Activated CD4-positive, CD25-positive, alpha-beta regulatory T cell (primary cell): ENCODE measurements around the gene ST8SIA4.

Experiments used
- DNase-seq, 4 experiments: peaks; one replicate each; lab custom pipeline; 2025; lab: John Stamatoyannopoulos, UW

Gene ST8SIA4

DNA sequence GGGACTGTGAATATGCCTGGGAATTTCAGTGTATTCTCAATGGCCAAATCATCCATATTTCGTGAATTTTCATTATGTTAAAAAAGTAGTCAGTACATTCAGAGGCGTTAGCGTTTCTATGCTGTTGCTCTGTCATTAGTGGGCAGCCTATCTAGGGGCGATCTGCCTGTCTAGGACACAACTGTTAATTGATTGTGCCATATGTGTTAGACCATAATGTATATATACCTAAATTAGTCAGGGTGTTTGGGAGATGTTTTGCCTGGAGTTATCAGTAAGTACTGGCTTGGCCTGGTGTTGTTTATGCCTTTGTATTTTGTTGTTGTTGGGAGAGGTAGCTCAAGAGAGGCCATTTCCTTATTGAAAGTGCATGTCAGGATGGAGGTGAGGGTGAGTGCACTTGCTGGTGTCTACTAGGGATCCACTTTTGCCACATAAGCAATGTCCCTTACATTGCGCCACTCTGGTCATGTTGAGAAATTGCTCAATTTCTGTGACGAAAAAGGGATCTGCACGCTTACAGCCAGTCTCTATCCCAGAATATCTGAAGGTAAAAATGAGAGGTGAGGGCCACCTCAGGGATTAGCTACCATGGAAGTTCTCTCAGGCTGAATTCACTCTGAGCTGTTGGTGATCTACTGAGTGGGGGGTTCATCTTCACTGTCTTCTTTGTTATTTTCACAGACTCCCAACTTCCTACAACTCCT is 123.3 kb downstream of the ST8SIA4 start:
- DNase-seq: no peak

DNA sequence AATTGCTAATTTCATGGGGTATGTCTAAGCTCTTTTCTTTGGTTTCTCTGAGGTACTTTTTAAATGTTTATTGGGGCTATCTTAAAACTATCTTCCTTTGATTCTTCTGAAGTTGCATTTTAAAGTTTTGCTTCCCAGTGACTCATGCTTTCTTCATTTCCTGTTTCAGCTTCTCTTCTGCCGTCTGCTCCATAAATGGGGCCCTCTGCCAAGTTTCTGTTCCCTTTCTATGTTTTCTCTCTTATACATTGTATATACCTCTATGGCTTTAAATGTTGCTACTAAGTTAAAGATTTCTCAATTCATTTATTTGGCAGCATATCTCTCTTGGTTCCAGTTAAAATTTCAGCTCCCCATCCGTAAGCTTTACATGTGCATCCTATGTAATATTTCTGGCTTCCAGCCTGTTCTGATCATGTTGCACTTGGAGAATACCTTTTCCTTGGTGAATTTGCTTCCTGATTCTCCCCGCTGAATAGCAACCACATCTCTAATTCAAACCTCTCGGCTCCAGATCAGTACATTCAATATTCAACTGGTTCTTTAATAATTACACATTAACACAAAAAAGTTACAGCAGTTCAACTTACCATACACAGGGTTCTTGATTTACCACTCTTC is 125.3 kb downstream of the ST8SIA4 start:
- DNase-seq: no peak

DNA sequence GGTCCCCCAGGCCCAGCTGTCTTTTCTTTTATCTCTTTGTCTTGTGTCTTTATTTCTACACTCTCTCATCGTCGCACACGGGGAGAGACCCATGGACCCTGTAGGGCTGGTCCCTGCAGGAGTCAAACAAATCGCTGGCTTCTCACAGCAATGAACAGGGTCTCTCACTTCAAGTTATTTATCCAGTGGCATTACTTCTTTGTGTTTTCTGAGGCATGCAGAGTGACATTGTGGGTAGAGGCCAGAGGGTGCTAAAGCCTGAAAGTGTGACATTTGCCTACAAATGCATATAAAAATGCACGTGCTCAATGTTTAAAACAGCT is 127.6 kb downstream of the ST8SIA4 start:
- no peak for DNase-seq

DNA sequence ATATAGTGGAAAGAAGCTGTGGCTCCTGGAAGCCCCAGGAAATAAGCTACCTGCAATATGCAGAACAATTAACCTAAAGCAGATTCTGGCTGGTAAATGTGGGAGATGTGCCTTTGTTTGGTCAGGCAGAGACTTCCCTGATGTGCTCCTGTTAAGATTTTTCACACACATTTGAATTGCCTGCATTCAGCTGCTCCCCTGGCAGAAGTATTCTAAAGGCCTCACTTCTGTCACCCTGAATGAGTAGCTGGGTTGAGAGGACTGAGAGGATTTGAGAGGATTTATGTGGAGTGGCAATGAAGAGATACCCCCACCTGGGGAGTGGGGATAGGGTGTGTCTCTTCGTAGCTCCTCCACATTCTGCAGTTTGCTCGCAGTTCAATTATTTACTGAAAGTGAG is 130.5 kb downstream of the ST8SIA4 start:
- no peak for DNase-seq

DNA sequence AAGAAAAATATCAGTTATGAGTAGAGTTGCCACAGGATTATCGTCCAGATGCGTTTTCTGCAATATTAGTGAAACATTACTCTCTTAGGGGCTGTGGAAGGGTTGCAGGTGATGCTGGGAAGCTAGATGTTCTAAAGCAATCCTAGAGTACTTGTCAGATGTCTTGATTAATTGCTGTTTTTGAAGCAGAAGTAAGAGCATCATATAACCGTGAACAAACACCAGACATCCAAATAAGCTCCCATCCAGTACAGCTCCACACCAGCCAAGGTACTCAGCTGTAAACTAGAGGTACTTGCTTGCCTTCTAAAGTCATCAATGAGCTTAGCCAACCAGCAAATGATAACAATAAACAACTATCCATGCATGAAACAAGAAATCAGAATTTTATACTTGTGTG is 131.1 kb downstream of the ST8SIA4 start:
- no peak for DNase-seq

DNA sequence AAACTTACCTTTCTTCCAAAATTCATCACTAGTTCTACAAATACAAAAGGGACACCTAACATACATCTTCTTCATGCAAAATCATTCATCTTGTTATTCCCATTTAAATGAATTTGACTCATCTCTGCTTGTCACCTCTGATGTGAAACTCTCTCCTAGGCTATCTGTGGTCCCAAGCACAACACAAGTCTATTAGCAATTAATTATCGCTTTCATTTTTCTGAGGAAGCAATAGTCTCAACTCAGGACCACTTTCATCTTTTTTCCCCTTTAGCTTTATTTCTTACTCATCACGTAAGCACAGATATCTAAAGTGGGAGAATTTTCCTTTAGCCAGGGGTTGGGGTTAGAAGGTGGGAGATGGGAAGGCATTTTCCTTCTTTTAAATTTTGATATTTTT is 131.9 kb downstream of the ST8SIA4 start:
- DNase-seq: no peak

DNA sequence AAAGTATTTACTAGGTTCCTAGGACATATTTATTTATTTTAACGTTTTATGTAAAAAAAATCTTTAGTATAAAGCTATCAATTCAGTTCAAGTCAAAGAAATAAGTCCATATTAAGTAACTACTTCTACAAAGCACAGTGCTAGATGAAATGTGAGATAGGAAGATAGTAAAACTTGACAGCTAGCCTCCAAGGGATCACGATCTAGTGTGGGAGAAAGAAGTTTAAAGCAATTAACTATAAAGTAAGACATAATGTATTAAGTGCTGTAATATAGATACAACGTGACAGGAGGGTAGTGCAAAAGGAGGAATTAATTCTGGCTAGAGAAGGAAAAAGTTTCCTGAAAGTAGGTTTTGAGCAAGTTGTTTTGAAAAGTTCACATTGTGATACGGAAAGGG is 134.9 kb downstream of the ST8SIA4 start:
- no peak for DNase-seq

DNA sequence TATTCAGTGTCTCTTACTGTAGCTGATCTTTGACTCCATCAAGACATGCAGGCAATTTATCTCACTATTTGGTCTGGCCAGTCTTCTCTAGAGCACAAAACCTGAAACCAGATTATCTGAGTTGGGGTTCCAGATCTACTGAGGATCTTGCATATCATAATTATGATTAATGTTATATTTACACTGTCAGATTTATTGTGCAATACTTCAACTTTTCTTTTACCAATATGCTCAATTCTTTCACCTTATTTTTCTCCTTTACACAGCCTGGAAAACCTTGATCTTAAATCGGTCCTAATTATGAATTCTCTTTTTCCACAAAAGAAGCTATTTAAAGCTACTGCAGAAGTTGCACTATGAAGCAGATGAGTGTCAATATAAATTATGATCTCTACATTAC is 140.1 kb downstream of the ST8SIA4 start:
- no peak for DNase-seq

DNA sequence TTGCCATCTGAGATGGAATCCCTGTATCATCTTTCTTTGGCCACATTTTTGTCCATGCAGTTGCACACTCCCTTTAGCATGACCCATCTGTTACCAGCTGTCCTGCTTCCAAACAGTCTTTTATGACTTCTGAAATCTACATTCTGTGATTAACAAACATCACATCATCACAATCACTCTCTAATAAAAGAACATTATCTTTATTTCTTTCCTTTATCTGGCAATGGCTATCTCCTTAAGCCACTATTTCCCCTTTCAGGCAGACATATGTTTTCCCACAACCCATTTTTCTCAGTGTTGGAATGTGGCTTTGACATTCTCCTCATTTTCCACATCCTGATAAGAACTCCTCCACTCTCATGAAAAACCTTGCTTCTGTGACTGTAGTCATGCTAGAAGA is 141.0 kb downstream of the ST8SIA4 start:
- DNase-seq: no peak

DNA sequence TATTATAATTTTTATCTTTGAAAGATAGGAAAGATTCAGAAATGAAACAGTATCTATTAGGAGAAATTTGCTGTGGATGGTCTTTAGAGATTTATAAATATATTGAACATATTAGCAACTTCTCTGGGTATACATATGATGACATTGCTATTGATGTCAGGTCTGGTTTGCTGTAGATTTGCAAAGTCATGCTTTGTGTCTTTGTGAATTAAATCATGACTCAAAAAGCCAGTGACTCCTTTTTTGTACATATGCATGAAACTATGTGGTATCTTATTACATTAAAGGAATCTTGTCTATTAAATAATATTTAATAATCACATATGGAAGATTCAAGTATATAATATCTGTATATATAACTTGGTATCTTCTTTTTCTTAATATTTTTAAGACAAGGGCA is 141.9 kb downstream of the ST8SIA4 start:
- no peak for DNase-seq

DNA sequence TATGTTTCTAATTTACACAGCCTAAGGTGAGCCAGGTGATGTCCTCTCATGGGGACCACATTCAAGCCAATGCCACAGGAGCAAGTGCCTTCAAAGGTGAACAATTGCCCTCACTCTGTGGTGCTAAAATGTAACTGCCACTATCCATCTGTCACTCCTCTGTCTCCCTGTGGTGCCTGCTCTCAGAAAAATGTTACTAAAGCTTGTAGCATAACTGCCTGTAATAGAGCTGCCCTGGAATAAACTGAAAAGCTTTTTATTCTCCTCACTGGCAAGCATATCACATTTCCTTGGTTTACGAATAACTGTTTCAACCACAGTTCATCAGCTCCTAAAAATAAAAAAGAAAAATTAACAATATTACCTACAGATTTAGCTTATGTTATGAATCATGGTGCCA is 142.4 kb downstream of the ST8SIA4 start:
- DNase-seq: no peak

DNA sequence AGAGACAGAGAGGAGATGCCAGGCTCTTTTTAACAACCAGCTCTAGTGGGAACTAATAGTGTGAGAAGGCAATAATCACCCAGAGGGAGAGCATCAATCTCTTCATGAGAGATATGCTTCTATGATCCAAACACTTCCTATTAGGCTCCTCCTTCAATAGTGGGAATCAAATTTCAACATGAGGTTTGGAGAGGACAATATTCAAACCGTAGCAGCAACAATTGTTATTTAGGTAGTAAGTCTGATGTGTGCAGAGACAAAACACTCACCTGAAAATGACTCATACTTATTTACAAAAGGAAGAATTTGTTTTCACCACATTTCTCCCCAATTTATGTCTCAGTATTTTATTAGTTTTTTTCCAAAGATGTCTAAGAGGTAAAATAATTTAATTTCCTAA is 144.3 kb downstream of the ST8SIA4 start:
- no peak for DNase-seq

DNA sequence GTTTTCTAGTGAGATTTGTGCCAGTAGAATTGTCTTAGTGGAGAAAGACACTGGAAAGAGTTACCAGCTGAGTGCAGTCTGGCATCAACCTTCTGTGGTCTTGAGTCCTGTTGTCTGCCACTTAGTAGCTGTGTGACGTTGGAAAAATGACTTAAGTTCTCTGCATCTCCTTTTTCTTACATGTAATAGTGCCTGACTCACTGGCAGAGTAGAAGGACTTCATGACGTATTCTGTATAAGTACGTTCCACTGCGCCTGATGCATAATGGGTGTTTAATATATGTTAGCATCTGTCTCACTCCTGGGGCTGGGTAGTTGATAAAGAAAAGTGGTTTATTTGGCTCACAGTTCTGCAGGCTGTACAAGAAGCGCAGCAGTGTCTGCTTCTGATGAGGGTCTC is 144.8 kb downstream of the ST8SIA4 start:
- no peak for DNase-seq

DNA sequence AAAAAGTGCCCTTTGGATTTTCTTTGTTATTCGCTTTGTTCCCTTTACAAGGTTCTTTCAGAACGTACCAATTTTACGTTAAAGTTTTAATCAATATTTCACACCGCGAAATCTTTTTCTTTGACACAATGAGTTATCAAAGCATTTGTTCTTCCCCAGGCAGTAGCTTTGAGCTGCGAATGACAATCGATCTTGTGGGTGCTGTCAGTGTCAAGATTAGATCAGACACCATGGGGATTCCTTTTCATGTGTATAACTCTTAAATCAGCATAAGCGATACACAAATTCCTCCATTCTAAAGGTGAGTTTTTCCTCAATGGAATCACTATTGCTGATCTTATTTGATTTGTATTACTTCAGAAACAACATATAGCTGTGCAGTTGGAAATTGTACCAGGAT is 145.5 kb downstream of the ST8SIA4 start:
- no peak for DNase-seq
